Activated T-cell treated with anti-CD3 and anti-CD28 coated beads, Interleukin-2, amount 50 U/mL, for 4 hours (primary cell): ENCODE data around the gene EVPLL. TPM values are rescaled to one million over a fixed set of nuclear protein-coding genes. Genes with fewer than 3 reads are reported as not detected.
A peak's percentile ranks its signal among the peaks of the same experiment; 100 is the strongest.
"Not testable (repeated sequence)": the region's sequence is repeated elsewhere in the genome, so short reads cannot be mapped to it uniquely, and the experiment has no call there.

Source experiments
- ATAC-seq, 2 donors: fragments of 200-7000 bp; cut with Tn5 transposase; one replicate each; pipeline ENCODE4 v1.10.0; 2021
- DNase-seq: peaks from one replicate; pipeline ENCODE4 v3.0.0-alpha.2; 2020
- H3K27me3 Mint-ChIP-seq: one replicate; pipeline ENCODE4 v1.8.0; 2021; ENCODE audit warnings: low read depth, mixed read lengths
- H3K36me3 Mint-ChIP-seq: one replicate; pipeline ENCODE4 v1.8.0; 2022; ENCODE audit warnings: mixed read lengths; ENCODE audit not compliant: insufficient read depth
- H3K4me1 Mint-ChIP-seq: one replicate; pipeline ENCODE4 v1.8.0; 2021; ENCODE audit warnings: low read depth, mixed read lengths
- H3K4me3 Mint-ChIP-seq: one replicate; pipeline ENCODE4 v1.8.0; 2021; ENCODE audit warnings: mild to moderate bottlenecking, moderate library complexity, mixed read lengths
- H3K9me3 Mint-ChIP-seq: one replicate; pipeline ENCODE4 v1.8.0; 2021; ENCODE audit warnings: mixed read lengths
- total RNA-seq, 3 donors: library from RNA; stranded (reverse); gene quantifications; one replicate each; pipeline ENCODE4 v1.2.1, GENCODE V29; 2021

EVPLL gene
- total RNA-seq, 3 donors from 2014 or later = 0.14 to 0.18 TPM; not detected in 1

- not testable (repeated sequence) for H3K36me3 Mint-ChIP-seq, DNase-seq, H3K4me1 Mint-ChIP-seq, ATAC-seq, H3K9me3 Mint-ChIP-seq, H3K4me3 Mint-ChIP-seq
- peaks cover 11% of the 10 kb centered on the region for H3K27me3 Mint-ChIP-seq
Observed at GRCh38 chr17:18384271-18384670, 6.7 kb downstream of the EVPLL start.

DNA sequence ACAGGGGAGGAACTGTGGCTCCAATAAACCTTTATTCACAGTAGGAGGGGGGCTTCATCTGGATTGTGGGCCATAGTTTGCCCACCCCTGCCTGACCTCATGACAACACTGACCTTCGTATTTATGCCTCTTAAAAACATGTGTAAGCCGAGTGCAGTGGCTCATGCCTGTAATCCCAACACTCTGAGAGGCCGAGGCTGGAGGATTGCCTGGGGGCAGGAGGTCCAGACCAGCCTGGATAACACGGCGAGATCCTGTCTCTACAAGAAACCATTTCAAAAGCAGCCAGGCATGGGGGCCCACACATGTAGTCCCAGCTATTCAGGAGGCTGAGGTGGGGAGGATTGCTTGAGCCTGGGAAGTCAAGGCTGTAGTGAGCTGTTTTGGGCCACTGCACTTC, 10.0 kb downstream of the EVPLL start:
- ATAC-seq, H3K27me3 Mint-ChIP-seq, H3K36me3 Mint-ChIP-seq, DNase-seq, H3K9me3 Mint-ChIP-seq, H3K4me3 Mint-ChIP-seq, H3K4me1 Mint-ChIP-seq: not testable (repeated sequence)

DNA sequence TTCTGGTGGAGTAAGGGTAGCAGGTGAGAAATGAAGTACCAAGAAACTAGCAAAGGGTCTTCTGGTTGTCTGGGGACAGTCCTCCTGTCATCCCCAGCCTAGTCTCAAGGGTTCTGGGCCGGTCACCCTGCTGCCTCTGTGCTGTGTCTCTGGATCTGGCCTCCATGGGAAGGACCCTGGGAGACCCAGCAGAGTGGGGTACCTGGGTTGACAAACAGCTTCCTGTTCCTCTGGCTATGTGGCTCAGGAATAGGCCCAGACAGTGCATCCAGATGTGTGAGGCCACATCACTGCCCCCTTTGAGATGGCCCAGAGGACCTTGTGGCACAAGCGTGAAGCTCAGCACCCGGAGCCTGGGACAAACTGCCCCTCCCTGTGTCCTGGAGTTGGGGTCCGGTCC, 10.7 kb downstream of the EVPLL start:
- DNase-seq, H3K4me3 Mint-ChIP-seq, H3K36me3 Mint-ChIP-seq: not testable (repeated sequence)

DNA sequence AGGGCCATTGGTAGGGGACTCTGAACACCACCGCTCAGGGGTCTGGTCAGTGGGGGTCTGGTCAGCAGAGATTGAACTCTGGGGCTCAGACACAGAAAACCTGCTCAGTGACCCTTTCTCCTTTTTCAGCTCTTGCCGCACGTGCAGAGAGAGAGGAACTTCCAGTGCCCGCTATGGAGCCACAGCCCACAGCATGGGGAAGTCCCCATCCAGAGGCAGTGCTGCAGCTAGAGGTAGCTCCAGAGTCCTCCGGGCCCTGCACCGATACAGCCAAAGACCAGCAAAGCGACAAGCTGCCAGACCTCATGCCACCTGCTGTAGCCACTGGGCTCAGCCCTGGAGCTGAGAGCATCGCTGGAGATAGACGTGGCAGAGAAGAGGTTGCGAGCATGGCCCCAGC, 11.2 kb downstream of the EVPLL start:
- ATAC-seq = peak; percentile 38 to 55
- H3K4me1 Mint-ChIP-seq, DNase-seq, H3K9me3 Mint-ChIP-seq, H3K4me3 Mint-ChIP-seq, H3K27me3 Mint-ChIP-seq, H3K36me3 Mint-ChIP-seq: not testable (repeated sequence)

More for the DNA sequence above, 10.7 kb downstream of the EVPLL start:
- not testable (repeated sequence) for ATAC-seq, H3K27me3 Mint-ChIP-seq, H3K4me1 Mint-ChIP-seq, H3K9me3 Mint-ChIP-seq

DNA sequence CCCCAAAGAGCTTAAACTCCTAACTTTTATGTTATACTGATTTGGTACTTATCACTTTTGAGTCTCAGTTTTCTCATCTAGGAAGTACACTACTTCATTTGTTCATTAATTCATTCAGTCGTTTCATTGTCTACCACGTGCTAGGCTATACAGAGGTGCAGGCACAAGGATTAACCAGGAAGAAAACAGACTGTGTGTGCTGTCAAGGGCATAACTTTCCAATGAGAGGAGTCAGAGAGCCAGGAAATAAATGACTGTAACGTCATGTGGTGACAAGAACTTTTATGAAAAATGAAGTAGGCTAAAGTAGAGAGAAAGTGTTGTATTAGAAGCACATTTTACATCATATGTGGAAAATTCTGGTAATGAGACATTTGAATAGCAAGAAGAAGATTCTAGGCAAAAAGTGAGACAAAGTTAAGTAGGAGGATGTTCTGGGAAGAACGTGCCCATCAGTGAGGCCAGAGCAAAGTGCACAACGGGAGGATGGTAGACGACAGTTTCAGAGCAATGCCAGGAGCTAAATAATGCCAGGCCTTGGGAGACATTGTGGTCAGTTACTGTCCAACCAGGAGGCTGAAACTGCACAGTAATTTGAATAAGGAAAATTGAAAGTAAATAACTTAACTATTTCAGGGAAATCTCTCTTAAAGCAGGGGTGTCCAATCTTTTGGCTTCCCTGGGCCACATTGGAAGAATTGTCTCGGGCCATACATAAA, 24.5 kb downstream of the EVPLL start:
- not testable (repeated sequence) for DNase-seq, H3K36me3 Mint-ChIP-seq, H3K4me1 Mint-ChIP-seq, H3K9me3 Mint-ChIP-seq, H3K27me3 Mint-ChIP-seq, ATAC-seq, H3K4me3 Mint-ChIP-seq

GRCh38 chr17:18403166-18403565, 25.6 kb downstream of the EVPLL start:
- not testable (repeated sequence) for H3K9me3 Mint-ChIP-seq, H3K27me3 Mint-ChIP-seq, H3K4me1 Mint-ChIP-seq, ATAC-seq, H3K4me3 Mint-ChIP-seq, DNase-seq, H3K36me3 Mint-ChIP-seq

DNA sequence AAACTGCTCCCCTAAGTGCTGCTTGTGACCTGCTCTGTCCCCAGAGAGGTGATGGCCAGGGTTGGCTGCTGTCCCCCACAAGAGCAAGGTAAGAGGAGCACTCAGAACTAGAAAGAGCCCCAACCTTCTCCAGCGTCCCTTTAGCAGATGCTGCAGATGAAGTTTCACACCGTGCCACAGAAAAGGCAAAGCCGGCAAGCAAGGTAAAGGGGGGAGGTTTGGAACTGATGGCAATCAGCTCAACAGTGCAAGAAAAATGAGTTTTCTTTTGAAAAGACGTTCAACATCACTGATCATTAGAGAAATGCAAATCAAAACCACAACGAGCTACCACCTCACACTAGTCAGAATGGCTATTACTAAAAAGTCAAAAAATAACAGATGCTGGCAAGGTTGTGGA, 26.0 kb downstream of the EVPLL start:
- ATAC-seq, DNase-seq, H3K27me3 Mint-ChIP-seq, H3K9me3 Mint-ChIP-seq, H3K4me3 Mint-ChIP-seq, H3K4me1 Mint-ChIP-seq, H3K36me3 Mint-ChIP-seq: not testable (repeated sequence)

DNA sequence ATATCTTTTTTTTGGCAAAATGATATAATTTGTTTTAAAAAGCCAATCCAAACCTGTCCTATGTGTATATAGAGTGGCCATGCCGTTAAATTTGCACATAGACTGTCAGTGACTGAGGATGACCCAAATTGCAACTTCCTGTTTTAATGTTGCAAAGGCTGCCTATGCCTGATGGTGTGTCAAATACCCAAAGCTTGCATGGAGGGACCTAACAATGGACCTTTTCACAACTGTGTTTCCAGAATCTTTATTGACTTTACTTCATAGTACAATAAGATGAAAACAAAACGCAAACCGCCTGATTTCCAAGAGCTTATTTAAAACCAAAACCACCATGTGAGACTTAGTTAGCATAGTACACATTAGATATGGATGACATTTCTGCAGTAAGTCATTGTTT, 31.3 kb downstream of the EVPLL start:
- not testable (repeated sequence) for DNase-seq, H3K27me3 Mint-ChIP-seq, H3K36me3 Mint-ChIP-seq, ATAC-seq, H3K9me3 Mint-ChIP-seq, H3K4me3 Mint-ChIP-seq
- peaks cover 21% of the 10 kb centered on the region for H3K4me1 Mint-ChIP-seq

DNA sequence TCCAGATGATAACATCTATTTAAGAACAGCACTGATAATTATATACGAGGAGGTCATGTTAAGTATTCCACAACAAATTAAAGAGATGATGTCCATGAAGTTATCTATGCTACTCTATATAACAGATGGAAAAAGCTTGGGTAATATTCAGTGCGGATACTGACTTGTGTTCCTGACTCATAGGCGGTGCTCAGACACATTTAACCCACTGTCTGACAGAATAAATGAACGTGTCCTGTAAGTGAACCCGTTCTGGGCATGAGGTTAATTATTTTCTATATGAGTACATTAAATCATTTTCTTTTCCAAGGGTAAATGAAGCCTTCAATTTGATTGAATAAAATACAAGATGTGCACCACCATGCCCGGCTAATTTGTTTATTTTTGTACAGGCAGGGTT, 31.7 kb downstream of the EVPLL start:
- H3K36me3 Mint-ChIP-seq, H3K9me3 Mint-ChIP-seq, ATAC-seq, H3K4me3 Mint-ChIP-seq, DNase-seq, H3K27me3 Mint-ChIP-seq: not testable (repeated sequence)
- H3K4me1 Mint-ChIP-seq = peaks cover 21% of the 10 kb centered on the region

DNA sequence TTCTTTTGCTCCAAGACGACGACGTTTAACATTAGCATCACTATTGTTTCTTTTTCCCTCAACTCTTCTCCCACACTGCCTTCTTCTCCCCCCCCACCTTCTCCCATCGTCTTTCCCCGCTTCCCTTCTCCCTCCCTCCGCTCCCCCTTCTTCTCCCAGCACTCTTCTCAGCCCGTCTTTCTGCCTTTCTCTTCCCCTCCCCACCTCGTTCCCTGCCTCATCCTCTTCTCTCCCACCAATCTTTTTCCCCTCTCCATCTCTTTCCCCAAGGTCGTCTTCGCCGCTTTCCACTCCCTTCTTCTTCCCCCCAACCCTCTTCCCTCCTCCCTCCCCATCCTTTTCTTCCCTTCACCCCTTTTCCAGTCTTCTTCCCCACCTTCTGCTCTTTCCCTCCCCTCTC, 33.2 kb downstream of the EVPLL start:
- not testable (repeated sequence) for ATAC-seq, DNase-seq, H3K9me3 Mint-ChIP-seq, H3K36me3 Mint-ChIP-seq, H3K27me3 Mint-ChIP-seq
- peaks cover 21% of the 10 kb centered on the region for H3K4me1 Mint-ChIP-seq
- peak overlapping the region; percentile 94 for H3K4me3 Mint-ChIP-seq

GRCh38 chr17:18411377-18411864, 33.8 kb downstream of the EVPLL start:
- peak overlapping the region; percentile 94 for H3K4me3 Mint-ChIP-seq

GRCh38 chr17:18412001-18412538, 34.5 kb downstream of the EVPLL start:
- H3K27me3 Mint-ChIP-seq, DNase-seq, H3K4me3 Mint-ChIP-seq, H3K36me3 Mint-ChIP-seq, H3K9me3 Mint-ChIP-seq: not testable (repeated sequence)
- peak; percentile 98 to 99 for ATAC-seq
- H3K4me1 Mint-ChIP-seq = peaks cover 21% of the 10 kb centered on the region

More at GRCh38 chr17:18411377-18411864, 33.8 kb downstream of the EVPLL start:
- not testable (repeated sequence) for H3K9me3 Mint-ChIP-seq, H3K27me3 Mint-ChIP-seq, H3K36me3 Mint-ChIP-seq
- H3K4me1 Mint-ChIP-seq = peaks cover 21% of the 10 kb centered on the region
- ATAC-seq = peak; percentile 53 to 70
- peak; percentile 15 for DNase-seq

DNA sequence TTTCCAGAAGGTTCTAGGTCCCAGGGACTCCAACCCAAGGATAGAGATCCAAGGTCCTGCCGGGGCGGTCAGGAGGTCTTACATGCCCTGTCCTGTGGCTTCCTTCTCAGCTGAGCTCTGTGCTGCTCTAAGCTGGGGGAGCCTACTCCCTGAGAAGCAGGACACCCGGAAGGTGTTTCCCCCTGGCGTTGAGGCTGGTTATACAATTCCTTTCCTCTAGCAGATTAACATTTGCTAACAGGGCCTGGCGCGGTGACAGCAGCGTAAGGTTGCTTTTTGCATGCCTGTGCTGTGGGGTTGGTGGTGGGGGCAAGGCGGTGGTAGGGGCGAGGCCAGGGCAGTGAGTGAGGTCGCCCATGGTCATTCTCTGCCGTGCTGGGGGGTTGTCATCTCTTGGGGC, 43.9 kb downstream of the EVPLL start:
- ATAC-seq, H3K36me3 Mint-ChIP-seq, H3K4me3 Mint-ChIP-seq, DNase-seq, H3K9me3 Mint-ChIP-seq, H3K4me1 Mint-ChIP-seq, H3K27me3 Mint-ChIP-seq: not testable (repeated sequence)

DNA sequence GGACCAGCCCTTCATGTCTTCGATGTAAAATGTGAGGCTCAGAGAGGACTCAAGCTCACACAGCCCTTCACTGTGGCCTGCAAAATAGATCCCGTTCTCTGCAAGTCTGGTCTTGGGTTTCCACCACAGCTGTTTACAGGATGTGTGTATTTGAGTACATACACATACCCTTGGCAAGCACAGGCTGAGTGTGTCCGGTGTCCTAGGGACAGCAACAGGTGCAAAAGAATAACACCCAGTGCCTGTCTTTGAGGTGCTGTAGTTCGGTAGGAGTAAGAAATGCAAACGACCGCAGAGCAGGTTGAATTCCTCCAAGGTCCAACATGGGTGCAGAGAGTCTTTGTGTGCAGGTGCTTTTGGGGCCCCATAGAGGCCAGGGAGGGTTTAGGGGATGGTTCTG, 44.9 kb downstream of the EVPLL start:
- not testable (repeated sequence) for H3K9me3 Mint-ChIP-seq, H3K36me3 Mint-ChIP-seq, H3K4me1 Mint-ChIP-seq, ATAC-seq, H3K4me3 Mint-ChIP-seq, H3K27me3 Mint-ChIP-seq, DNase-seq

DNA sequence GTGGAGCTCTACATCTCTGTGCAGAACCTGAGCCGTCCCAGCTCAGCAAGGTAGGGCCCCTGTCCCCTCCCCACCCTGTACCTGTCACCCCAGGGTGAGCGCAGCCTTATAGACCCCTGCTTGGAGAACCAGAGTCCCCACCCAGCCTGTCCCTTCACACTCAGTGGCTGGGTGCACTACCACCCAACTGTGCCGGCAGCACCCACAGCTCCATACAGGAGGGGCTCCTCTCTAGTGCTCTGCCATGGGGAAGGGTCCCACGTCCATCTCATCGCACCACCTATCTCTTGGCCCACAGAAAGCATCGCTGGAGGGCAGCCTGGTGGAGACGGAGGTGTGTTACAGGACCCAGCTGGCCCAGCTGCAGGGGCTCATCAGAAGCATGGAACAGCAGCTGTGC, 45.4 kb downstream of the EVPLL start:
- DNase-seq, H3K9me3 Mint-ChIP-seq, H3K4me3 Mint-ChIP-seq, H3K4me1 Mint-ChIP-seq, H3K27me3 Mint-ChIP-seq, H3K36me3 Mint-ChIP-seq, ATAC-seq: not testable (repeated sequence)
